Psoas muscle (tissue), 8 donors: ENCODE measurements around the gene DIRAS1. TPM values are rescaled to one million over a fixed set of nuclear protein-coding genes. Genes with fewer than 3 reads are reported as not detected.

Source experiments
- ATAC-seq, 4 donors: fragments of 200-7000 bp; cut with Tn5 transposase; one replicate each; pipeline ENCODE4 v1.9.1; 2020; ENCODE audit warnings: moderate library complexity in 3 of 4, mild to moderate bottlenecking in 2 of 4
- DNase-seq, 2 donors: peaks; one replicate each; pipeline ENCODE4 v3.0.0-alpha.2; 2020
- H3K27ac ChIP-seq: fragments of 200-600 bp; one replicate; pipeline ENCODE4 v1.8.0; 2022
- H3K27me3 ChIP-seq, 3 donors: fragments of 200-600 bp in 1 of 3; one replicate each; pipeline versions ENCODE4 v1.6.1 to v1.8.0; 2013 to 2022; ENCODE audit warnings: low read length in 2 of 3, mild to moderate bottlenecking in 2 of 3, moderate library complexity in 1 of 3; ENCODE audit not compliant: insufficient read depth in 3 of 3
- H3K36me3 ChIP-seq, 2 donors: fragments of 200-600 bp in 1 of 2; one replicate each; pipeline versions ENCODE4 v1.6.1 to v1.8.0; 2013 to 2022; ENCODE audit warnings: low read depth in 1 of 2, mild to moderate bottlenecking in 1 of 2, moderate library complexity in 1 of 2; ENCODE audit not compliant: insufficient read depth in 1 of 2
- H3K4me1 ChIP-seq: fragments of 200-600 bp; one replicate; pipeline ENCODE4 v1.8.0; 2022
- H3K4me3 ChIP-seq: fragments of 200-600 bp; one replicate; pipeline ENCODE4 v1.8.0; 2022; ENCODE audit warnings: mild to moderate bottlenecking
- H3K9me3 ChIP-seq: fragments of 200-600 bp; one replicate; pipeline ENCODE4 v1.8.0; 2022
- CTCF ChIP-seq: fragments of 200-600 bp; IDR thresholded peaks from one replicate; pipeline ENCODE4 v1.8.0; 2022; ENCODE audit warnings: antibody characterized with exemption
- WGBS, 3 donors: extraction: QIAGEN DNeasy Blood & Tissue Kit; methylation state at CpG; one replicate each; pipeline versions ENCODE4 v1.1.6 to v1.1.7; 2013; 5-methylcytosine and 5-hydroxymethylcytosine counted together
- intact Hi-C, 2 donors: fragments of 100-400 bp; cut with DNase I; formaldehyde crosslinking; loops; one replicate each; pipeline versions ENCODE4 v1.11.0 to v1.14.2; 2022
- polyA plus RNA-seq, 3 donors: library from polyadenylated mRNA; stranded (reverse); fragments of 200-250 nt; gene quantifications; one replicate each; pipeline ENCODE4 v1.2.3, GENCODE V29; 2013
- total RNA-seq, 4 donors: library from RNA; stranded (reverse); fragmentation: NEBNext Ultra II Directional in 2 of 4; extraction: Animal tissue kit (Norgen Biotek cat#: 25700) in 2 of 4; gene quantifications; one replicate each; pipeline versions ENCODE4 v1.2.1 to v1.2.4, GENCODE V29; 2021 to 2023
- donor health status: healthy with polysubstance abuse.
- donor health status: DM: no; HTN: no; CAD: no; lungs with moderate emphysema.
- donor health status: Bipolar disorder and iron deficiency.
- donor health status: healthy.
- donor health status: DM: yes; HTN: yes; CAD: no.
- donor health status: DM: no; HTN: no; CAD: no.
- donor health status: DM: no; HTN: no; CAD: no.
- donor health status: DM: yes; HTN: yes; CAD: no.

The DIRAS1 gene
- total and polyA plus RNA-seq, 7 donors = 0.13 to 29.9 (median 1.8) TPM

- Histone ChIP-seq H3K36me3 (no peaks in the 10 kb centered on the region), H3K4me1 (no peaks in the 10 kb centered on the region), H3K4me3 (peak within 1 kb of the TSS; percentile 64), H3K27ac (no peak within 1 kb of the TSS), H3K27me3 (peaks cover 0 to 2% (median 0%) of the 10 kb centered on the region in 3 donors), H3K9me3 (no peaks in the 10 kb centered on the region)
- WGBS, 3 donors = 2 to 3% (median 2%) methylated on average over 49 to 76 of the region's 77 CpGs
- no peak for TF ChIP-seq CTCF
- intact Hi-C loops = no loop called here
- peak; percentile 94 for DNase-seq
- ATAC-seq = peak; percentile 100
Observed at GRCh38 chr19:2702170-2703076, 18.7 kb downstream of the DIRAS1 start, which contains the start of gene GNG7. GNG7 (minus strand) TSS chr19:2702694; CDS start chr19:2520688, 182,006 bp downstream.

GRCh38 chr19:2701361-2702169 is 19.6 kb downstream of the DIRAS1 start:
- H3K9me3 ChIP-seq = no peaks in the 10 kb centered on the region
- no peaks in the 10 kb centered on the region for H3K4me1 ChIP-seq
- no peak for DNase-seq
- H3K4me3 ChIP-seq = no peak overlapping the region
- 9 to 14% (median 12%) methylated on average over 9 of the region's 9 CpGs for WGBS, 3 donors
- peaks cover 0 to 2% (median 0%) of the 10 kb centered on the region in 3 donors for H3K27me3 ChIP-seq
- no peak overlapping the region for H3K27ac ChIP-seq
- no peaks in the 10 kb centered on the region for H3K36me3 ChIP-seq
- intact Hi-C loops = no loop called here
- ATAC-seq = no peak
- TF ChIP-seq CTCF = no peak

GRCh38 chr19:2700660-2701360 is 20.4 kb downstream of the DIRAS1 start:
- no peaks in the 10 kb centered on the region for H3K4me1 ChIP-seq
- 32 to 41% (median 40%) methylated on average over 26 of the region's 26 CpGs for WGBS, 3 donors
- H3K4me3 ChIP-seq = no peak overlapping the region
- H3K9me3 ChIP-seq = no peaks in the 10 kb centered on the region
- intact Hi-C loops = no loop called here
- peaks cover 0 to 2% (median 0%) of the 10 kb centered on the region in 3 donors for H3K27me3 ChIP-seq
- no peak overlapping the region for H3K27ac ChIP-seq
- DNase-seq = no peak
- TF ChIP-seq CTCF = no peak
- H3K36me3 ChIP-seq = no peaks in the 10 kb centered on the region
- ATAC-seq = no peak

GRCh38 chr19:2699413-2700140 is 21.6 kb downstream of the DIRAS1 start:
- Histone ChIP-seq H3K9me3 (no peaks in the 10 kb centered on the region), H3K4me1 (no peaks in the 10 kb centered on the region), H3K27ac (no peak overlapping the region), H3K4me3 (no peak overlapping the region), H3K27me3 (peaks cover 0 to 4% (median 0%) of the 10 kb centered on the region in 3 donors), H3K36me3 (no peaks in the 10 kb centered on the region)
- TF ChIP-seq CTCF = no peak
- ATAC-seq (no peak), DNase-seq (no peak)
- 63 to 67% (median 66%) methylated on average over 15 of the region's 15 CpGs for WGBS, 3 donors
- intact Hi-C loops = no loop called here
